ENCODE results near the gene TWF2. TPM values are rescaled to one million over a fixed set of nuclear protein-coding genes. Genes with fewer than 3 reads are reported as not detected.

The TWF2 gene
- total and polyA plus RNA-seq, 9 of the 15 experiments (the other 6 are each of a cell fraction or from before 2014, with no cell fraction given): 0.11 to 61.9 (median 29.7) TPM

GRCh38 chr3:52181543-52181942 lies 57.4 kb downstream of the TWF2 start:
- WGBS (ENCODE audit: insufficient coverage, low coverage, missing lambda C conversion rate): 36% methylated on average over 4 of the region's 4 CpGs
- H3K9me3 ChIP-seq (replicated peaks; ENCODE audit: control insufficient read depth, insufficient read depth, low read depth, low read length): no peaks in the 10 kb centered on the region
- intact Hi-C loops (cut with micrococcal nuclease): no loop called here
- H2AFZ ChIP-seq (ENCODE audit: low read depth, low read length): no peak overlapping the region
- no peaks in the 10 kb centered on the region for H4K20me1 ChIP-seq (replicated peaks; ENCODE audit: control insufficient read depth, insufficient read depth, low read length)
- ATAC-seq (no peak), FAIRE-seq (no peak), DNase-seq (ENCODE audit: extremely low read depth in 1 of 4, low spot score in 3 of 4) (no peak)
- H3K4me1 ChIP-seq (replicated peaks in 1 of 2; ENCODE audit: control insufficient read depth in 2 of 2, insufficient read depth in 2 of 2, low read length in 2 of 2): peaks cover 21 to 37% of the 10 kb centered on the region in 2 experiments; a peak in 4 of 5 replicates
- H3K27ac ChIP-seq (ENCODE audit: extremely low read depth, low read depth, low read length): no peak overlapping the region
- H3K27me3 ChIP-seq (ENCODE audit: control insufficient read depth in 2 of 2, insufficient read depth in 2 of 2, low read length in 2 of 2): no peaks in the 10 kb centered on the region
- no peaks in the 10 kb centered on the region for H3K36me3 ChIP-seq (ENCODE audit: control insufficient read depth, insufficient read depth, low read length)
- no peak overlapping the region for H3K4me3 ChIP-seq
- CTCF ChIA-PET (ENCODE audit: low intra/inter-chr PET ratio): no interaction called here
- peaks cover 2% of the 10 kb centered on the region for H3K9me1 ChIP-seq (ENCODE audit: control insufficient read depth, insufficient read depth, low read length)
- in situ Hi-C loops (cut with MboI): no loop called here
- H3K79me2 ChIP-seq (ENCODE audit: control insufficient read depth, insufficient read depth, low read length): no peaks in the 10 kb centered on the region
- peak overlapping the region in 1 of 2 experiments; percentile 71; a peak in 1 of 4 replicates for H3K9ac ChIP-seq (ENCODE audit: insufficient read depth in 1 of 2, low read depth in 2 of 2, low read length in 2 of 2)
- no TSS peak for BruUV-seq (replicated peaks)
- POLR2A ChIA-PET: interaction anchor here (1.0 to 1.1 kb wide), 3 partner anchors 11 to 27 kb away, joined by 3 to 4 read pairs (median 3); partner anchors contain the start of gene POC1A
- no peak overlapping the region for H3K4me2 ChIP-seq (ENCODE audit: insufficient read depth, low read length)
- TF ChIP-seq CBX3 (IDR thresholded peaks at IDR 0.05; ENCODE audit: borderline replicate concordance in 1 of 2, low read length in 2 of 2) (no peak), STAT6 (CRISPR knock-in tag; IDR thresholded peaks at IDR 0.05) (no peak), FIP1L1 (IDR thresholded peaks at IDR 0.05; ENCODE audit: low read depth, low read length, poor library complexity, severe bottlenecking) (no peak), U2AF2 (optimal IDR thresholded peaks at IDR 0.05; ENCODE audit: low read depth, low read length) (no peak), RBM39 (optimal IDR thresholded peaks at IDR 0.05; ENCODE audit: low read depth, low read length) (no peak), ZNF121 (CRISPR knock-in tag; conservative IDR thresholded peaks at IDR 0.05) (no peak), KLF6 (CRISPR knock-in tag; IDR thresholded peaks at IDR 0.05; ENCODE audit: borderline replicate concordance) (no peak), TBP (optimal IDR thresholded peaks at IDR 0.05; ENCODE audit: low read depth, low read length) (no peak), KAT7 (CRISPR knock-in tag; IDR thresholded peaks at IDR 0.05; ENCODE audit: borderline replicate concordance) (no peak), FOXA1 (IDR thresholded peaks at IDR 0.05; ENCODE audit: borderline replicate concordance) (no peak), MYBL2 (IDR thresholded peaks at IDR 0.05; ENCODE audit: low read depth) (no peak), MYBL2 (CRISPR knock-in tag; IDR thresholded peaks at IDR 0.05; ENCODE audit: borderline replicate concordance) (no peak), RUNX1 (IDR thresholded peaks at IDR 0.05; ENCODE audit: low read depth) (no peak), HDAC3 (IDR thresholded peaks at IDR 0.05; ENCODE audit: borderline replicate concordance, partially characterized antibody) (no peak), RBM25 (IDR thresholded peaks at IDR 0.05; ENCODE audit: low read depth, low read length, severe bottlenecking) (no peak), TOE1 (IDR thresholded peaks at IDR 0.05; ENCODE audit: borderline replicate concordance) (no peak), TOE1 (CRISPR knock-in tag; IDR thresholded peaks at IDR 0.05; ENCODE audit: borderline replicate concordance, low read depth) (no peak), MEF2A (IDR thresholded peaks at IDR 0.05; ENCODE audit: control insufficient read depth, low read depth, low read length) (no peak)
- TF ChIP-seq, protein P1, sequence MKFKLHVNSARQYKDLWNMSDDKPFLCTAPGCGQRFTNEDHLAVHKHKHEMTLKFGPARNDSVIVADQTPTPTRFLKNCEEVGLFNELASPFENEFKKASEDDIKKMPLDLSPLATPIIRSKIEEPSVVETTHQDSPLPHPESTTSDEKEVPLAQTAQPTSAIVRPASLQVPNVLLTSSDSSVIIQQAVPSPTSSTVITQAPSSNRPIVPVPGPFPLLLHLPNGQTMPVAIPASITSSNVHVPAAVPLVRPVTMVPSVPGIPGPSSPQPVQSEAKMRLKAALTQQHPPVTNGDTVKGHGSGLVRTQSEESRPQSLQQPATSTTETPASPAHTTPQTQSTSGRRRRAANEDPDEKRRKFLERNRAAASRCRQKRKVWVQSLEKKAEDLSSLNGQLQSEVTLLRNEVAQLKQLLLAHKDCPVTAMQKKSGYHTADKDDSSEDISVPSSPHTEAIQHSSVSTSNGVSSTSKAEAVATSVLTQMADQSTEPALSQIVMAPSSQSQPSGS (CRISPR knock-in tag; IDR thresholded peaks at IDR 0.05): no peak

Measured in K562 (cell line).